ENCODE measurements around the gene CABLES1. TPM values are rescaled to one million over a fixed set of nuclear protein-coding genes. Genes with fewer than 3 reads are reported as not detected.
A peak's percentile ranks its signal among the peaks of the same experiment; 100 is the strongest.

Gene CABLES1
- total RNA-seq, 2 experiments from 2014 or later, result 3.7 to 3.8 TPM

- ChIA-PET POLR2A (no interaction called here), CTCF (interaction anchor here (1.1 to 1.3 kb wide), 2 partner anchors 226 to 278 kb away, joined by 3 to 6 read pairs; no protein-coding TSS in a partner anchor)
- Mint-ChIP-seq H3K9me3 (ENCODE audit: low read depth) (no peaks in the 10 kb centered on the region), H3K36me3 (ENCODE audit: low read depth) (no peaks in the 10 kb centered on the region), H3K4me1 (peaks cover 12% of the 10 kb centered on the region), H3K4me3 (peak overlapping the region; percentile 71), H3K27me3 (peaks cover 26% of the 10 kb centered on the region), H3K27ac (peak overlapping the region; percentile 15)
- DNase-seq (peak; percentile 62), ATAC-seq (peak; percentile 62)
- intact Hi-C loops (cut with DNase I, micrococcal nuclease), result loop anchor here (2.0 to 10.0 kb wide), 6 partner anchors 97 to 453 kb away; partner anchors contain the start of genes NPC1 (in 1 of the 2) and RBBP8 (in 1 of the 2)
These were observed 1.2 kb upstream of the CABLES1 start for GRCh38 chr18:23133860-23134779.

- CTCF ChIA-PET, result interaction anchor here (1.0 kb wide), 2 partner anchors 96 to 243 kb away, joined by 3 to 4 read pairs; no protein-coding TSS in a partner anchor
- peak; percentile 46 for DNase-seq
These were observed 453 bp downstream of the CABLES1 start for GRCh38 chr18:23135550-23136325.

GRCh38 chr18:23136326-23137096 lies 1.2 kb downstream of the CABLES1 start:
- DNase-seq (peak; percentile 38), ATAC-seq (peak; percentile 39)
- Mint-ChIP-seq H3K27me3 (peaks cover 26% of the 10 kb centered on the region), H3K27ac (no peak overlapping the region), H3K4me3 (peak overlapping the region; percentile 64), H3K4me1 (peaks cover 12% of the 10 kb centered on the region), H3K36me3 (ENCODE audit: low read depth) (no peaks in the 10 kb centered on the region), H3K9me3 (ENCODE audit: low read depth) (no peaks in the 10 kb centered on the region)
- POLR2A ChIA-PET, result no interaction called here
- intact Hi-C loops (cut with DNase I, micrococcal nuclease), result loop anchor here (2.0 to 10.0 kb wide), 2 partner anchors 98 to 100 kb away; no protein-coding TSS in a partner anchor
- CTCF ChIA-PET, result interaction anchor here (0.7 to 1.0 kb wide), 3 partner anchors 79 to 242 kb away, joined by 3 read pairs; no protein-coding TSS in a partner anchor

More at GRCh38 chr18:23135550-23136325, 453 bp downstream of the CABLES1 start:
- Mint-ChIP-seq H3K36me3 (ENCODE audit: low read depth) (no peaks in the 10 kb centered on the region), H3K4me1 (peaks cover 12% of the 10 kb centered on the region), H3K9me3 (ENCODE audit: low read depth) (no peaks in the 10 kb centered on the region), H3K27me3 (peaks cover 26% of the 10 kb centered on the region), H3K27ac (no peak overlapping the region), H3K4me3 (peak overlapping the region; percentile 71)
- intact Hi-C loops (cut with DNase I, micrococcal nuclease), result loop anchor here (2.0 to 10.0 kb wide), 5 partner anchors 95 to 451 kb away; partner anchors contain the start of genes NPC1 (in 1 of the 2) and RBBP8 (in 1 of the 2)
- POLR2A ChIA-PET, result no interaction called here
- ATAC-seq, result peak; percentile 28

GRCh38 chr18:23137097-23137635 lies 1.9 kb downstream of the CABLES1 start:
- no peaks in the 10 kb centered on the region for H3K9me3 Mint-ChIP-seq (ENCODE audit: low read depth)
- ChIA-PET POLR2A (no interaction called here), CTCF (interaction anchor here (0.6 to 1.4 kb wide), 5 partner anchors 54 to 274 kb away, joined by 3 to 4 read pairs (median 3); no protein-coding TSS in a partner anchor)
- H3K27me3 Mint-ChIP-seq, result peaks cover 26% of the 10 kb centered on the region
- intact Hi-C loops (cut with DNase I, micrococcal nuclease), result loop anchor here (2.0 to 10.0 kb wide), 2 partner anchors 98 to 100 kb away; no protein-coding TSS in a partner anchor
- H3K36me3 Mint-ChIP-seq (ENCODE audit: low read depth), result no peaks in the 10 kb centered on the region
- DNase-seq (no peak), ATAC-seq (no peak)
- peaks cover 12% of the 10 kb centered on the region for H3K4me1 Mint-ChIP-seq
- no peak overlapping the region for H3K27ac Mint-ChIP-seq
- H3K4me3 Mint-ChIP-seq, result peak overlapping the region; percentile 64

GRCh38 chr18:23137788-23138216 lies 2.5 kb downstream of the CABLES1 start:
- Mint-ChIP-seq H3K4me3 (no peak overlapping the region), H3K9me3 (ENCODE audit: low read depth) (no peaks in the 10 kb centered on the region), H3K4me1 (peaks cover 12% of the 10 kb centered on the region), H3K27me3 (peaks cover 24% of the 10 kb centered on the region), H3K27ac (no peak overlapping the region), H3K36me3 (ENCODE audit: low read depth) (no peaks in the 10 kb centered on the region)
- intact Hi-C loops (cut with DNase I, micrococcal nuclease), result loop anchor here (2.0 to 10.0 kb wide), 2 partner anchors 97 to 99 kb away; no protein-coding TSS in a partner anchor
- ChIA-PET POLR2A (no interaction called here), CTCF (interaction anchor here (1.0 to 1.4 kb wide), 3 partner anchors 53 to 274 kb away, joined by 3 to 4 read pairs (median 3); no protein-coding TSS in a partner anchor)
- DNase-seq (no peak), ATAC-seq (no peak)

GRCh38 chr18:23138471-23138870 lies 3.2 kb downstream of the CABLES1 start:
- Mint-ChIP-seq H3K27ac (no peak overlapping the region), H3K4me3 (no peak overlapping the region), H3K36me3 (ENCODE audit: low read depth) (no peaks in the 10 kb centered on the region), H3K9me3 (ENCODE audit: low read depth) (no peaks in the 10 kb centered on the region), H3K4me1 (peaks cover 17% of the 10 kb centered on the region), H3K27me3 (peaks cover 24% of the 10 kb centered on the region)
- ChIA-PET CTCF (interaction anchor here (1.3 to 1.4 kb wide), 2 partner anchors 241 to 273 kb away, joined by 3 to 4 read pairs; no protein-coding TSS in a partner anchor), POLR2A (no interaction called here)
- intact Hi-C loops (cut with DNase I, micrococcal nuclease), result loop anchor here in 1 of 2 experiments (10.0 kb wide), 1 partner anchor 96 kb away; no protein-coding TSS in a partner anchor
- DNase-seq, result no peak
- no peak for ATAC-seq

- Mint-ChIP-seq H3K27ac (no peak overlapping the region), H3K36me3 (ENCODE audit: low read depth) (no peaks in the 10 kb centered on the region), H3K9me3 (ENCODE audit: low read depth) (no peaks in the 10 kb centered on the region), H3K4me1 (peaks cover 5% of the 10 kb centered on the region), H3K4me3 (no peak overlapping the region), H3K27me3 (peaks cover 14% of the 10 kb centered on the region)
- intact Hi-C loops (cut with DNase I, micrococcal nuclease), result no loop called here
- ChIA-PET CTCF (interaction anchor here (1.1 kb wide), 1 partner anchor 270 kb away, joined by 4 read pairs; no protein-coding TSS in a partner anchor), POLR2A (no interaction called here)
- DNase-seq (no peak), ATAC-seq (no peak)
These were observed 6.1 kb downstream of the CABLES1 start for GRCh38 chr18:23141104-23141999.

GRCh38 chr18:23142251-23142929 lies 7.1 kb downstream of the CABLES1 start:
- intact Hi-C loops (cut with DNase I, micrococcal nuclease), result no loop called here
- H3K9me3 Mint-ChIP-seq (ENCODE audit: low read depth), result no peaks in the 10 kb centered on the region
- H3K4me3 Mint-ChIP-seq, result no peak overlapping the region
- POLR2A ChIA-PET, result interaction anchor here (0.6 kb wide), 1 partner anchor 94 kb away, joined by 3 read pairs; no protein-coding TSS in a partner anchor
- peaks cover 7% of the 10 kb centered on the region for H3K27me3 Mint-ChIP-seq
- CTCF ChIA-PET, result no interaction called here
- ATAC-seq (peak; percentile 60), DNase-seq (no peak)
- peaks cover 5% of the 10 kb centered on the region for H3K4me1 Mint-ChIP-seq
- no peaks in the 10 kb centered on the region for H3K36me3 Mint-ChIP-seq (ENCODE audit: low read depth)
- no peak overlapping the region for H3K27ac Mint-ChIP-seq
